WTC11 (cell line): ENCODE results near the gene DEDD2. TPM values are rescaled to one million over a fixed set of nuclear protein-coding genes. Genes with fewer than 3 reads are reported as not detected.

Source experiments
- ATAC-seq: fragments of 200-7000 bp; cut with Tn5 transposase; 2 replicates; pipeline ENCODE4 v1.10.0; 2021; ENCODE audit warnings: mild to moderate bottlenecking, moderate library complexity
- CTCF ChIA-PET: fragments of 300-600 bp; sonication (Branson Sonifier 250); formaldehyde crosslinking; loops from one replicate; lab custom pipeline; 2021; ENCODE audit warnings: antibody characterized with exemption; lab: Charles Lee
- POLR2A ChIA-PET: fragments of 350-600 bp; sonication (Branson Sonifier 250); formaldehyde crosslinking; loops from one replicate; lab custom pipeline; 2021; ENCODE audit warnings: antibody characterized with exemption; lab: Charles Lee
- DNase-seq: peaks from one replicate; pipeline ENCODE4 v3.0.0; 2021; ENCODE audit warnings: low spot score
- H3K27ac Mint-ChIP-seq: 2 replicates; pipeline ENCODE4 v1.8.0; 2021; ENCODE audit warnings: mixed read lengths
- H3K27me3 Mint-ChIP-seq: 2 replicates; pipeline ENCODE4 v1.8.0; 2021; ENCODE audit warnings: low read depth, mild to moderate bottlenecking, moderate library complexity, mixed read lengths
- H3K36me3 Mint-ChIP-seq: 2 replicates; pipeline ENCODE4 v1.8.0; 2021; ENCODE audit warnings: mixed read lengths
- H3K4me1 Mint-ChIP-seq: 2 replicates; pipeline ENCODE4 v1.8.0; 2022; ENCODE audit warnings: mixed read lengths
- H3K4me3 Mint-ChIP-seq: 2 replicates; pipeline ENCODE4 v1.8.0; 2021; ENCODE audit warnings: mild to moderate bottlenecking, moderate library complexity, mixed read lengths
- H3K9me3 Mint-ChIP-seq: 2 replicates; pipeline ENCODE4 v1.8.0; 2021; ENCODE audit warnings: mixed read lengths
- ARID4B ChIP-seq: sonication (generic); formaldehyde crosslinking; IDR thresholded peaks from 2 replicates; pipeline ENCODE4 v1.8.0; 2023; ENCODE audit warnings: missing genetic modification reagents, mild to moderate bottlenecking, borderline replicate concordance
- CREB1 ChIP-seq: sonication (generic); formaldehyde crosslinking; IDR thresholded peaks from 2 replicates; pipeline ENCODE4 v1.8.0; 2023; ENCODE audit warnings: mild to moderate bottlenecking, missing genetic modification reagents
- EMX1 ChIP-seq: fragments of 250-450 bp; sonication (Bioruptor Pico); IDR thresholded peaks from 2 replicates; pipeline ENCODE4 v1.8.0; 2021; ENCODE audit warnings: mild to moderate bottlenecking
- FOXK1 ChIP-seq: sonication (generic); formaldehyde crosslinking; IDR thresholded peaks from 2 replicates; pipeline ENCODE4 v1.8.0; 2022; ENCODE audit warnings: mild to moderate bottlenecking, moderate library complexity, missing genetic modification reagents
- FOXP4 ChIP-seq: sonication (generic); formaldehyde crosslinking; IDR thresholded peaks from 2 replicates; pipeline ENCODE4 v1.8.0; 2022; ENCODE audit warnings: mild to moderate bottlenecking, missing genetic modification reagents
- HMGA2 ChIP-seq: fragments of 250-450 bp; sonication (Bioruptor Pico); IDR thresholded peaks from 2 replicates; pipeline ENCODE4 v1.4.0; 2021; ENCODE audit warnings: mild to moderate bottlenecking, moderate library complexity
- IRF1 ChIP-seq: sonication (generic); formaldehyde crosslinking; IDR thresholded peaks from 2 replicates; pipeline ENCODE4 v1.8.0; 2023; ENCODE audit warnings: missing genetic modification reagents
- IRF2 ChIP-seq: sonication (generic); formaldehyde crosslinking; IDR thresholded peaks from 2 replicates; pipeline ENCODE4 v1.8.0; 2022; ENCODE audit warnings: low read depth, missing genetic modification reagents, borderline replicate concordance
- KAT7 ChIP-seq: sonication (generic); formaldehyde crosslinking; IDR thresholded peaks from 2 replicates; pipeline ENCODE4 v1.8.1; 2023; ENCODE audit warnings: missing genetic modification reagents, mild to moderate bottlenecking, borderline replicate concordance
- MXD4 ChIP-seq: fragments of 250-450 bp; sonication (Bioruptor Pico); IDR thresholded peaks from 2 replicates; pipeline ENCODE4 v1.8.0; 2021; ENCODE audit warnings: mild to moderate bottlenecking, moderate library complexity, borderline replicate concordance
- NR3C1 ChIP-seq: sonication (generic); formaldehyde crosslinking; conservative IDR thresholded peaks from 2 replicates; pipeline ENCODE4 v1.8.1; 2023; ENCODE audit warnings: low read depth, mild to moderate bottlenecking, missing genetic modification reagents
- RORB ChIP-seq: fragments of 250-450 bp; sonication (Bioruptor Pico); IDR thresholded peaks from 2 replicates; pipeline ENCODE4 v1.9.0; 2021; ENCODE audit warnings: mild to moderate bottlenecking
- TEAD1 ChIP-seq: sonication (generic); formaldehyde crosslinking; IDR thresholded peaks from 2 replicates; pipeline ENCODE4 v1.8.0; 2022; ENCODE audit warnings: mild to moderate bottlenecking, missing genetic modification reagents
- TEAD4 ChIP-seq: sonication (generic); formaldehyde crosslinking; IDR thresholded peaks from 2 replicates; pipeline ENCODE4 v1.8.0; 2022; ENCODE audit warnings: mild to moderate bottlenecking, missing genetic modification reagents
- ZNF138 ChIP-seq: sonication (generic); formaldehyde crosslinking; conservative IDR thresholded peaks from 2 replicates; pipeline ENCODE4 v1.8.1; 2022; ENCODE audit warnings: mild to moderate bottlenecking, moderate library complexity, missing genetic modification reagents
- ZNF232 ChIP-seq: sonication (generic); formaldehyde crosslinking; IDR thresholded peaks from 2 replicates; pipeline ENCODE4 v1.8.0; 2022; ENCODE audit warnings: mild to moderate bottlenecking, missing genetic modification reagents
- ZNF317 ChIP-seq: sonication (generic); formaldehyde crosslinking; IDR thresholded peaks from 2 replicates; pipeline ENCODE4 v1.8.1; 2023; ENCODE audit warnings: low read depth, mild to moderate bottlenecking, moderate library complexity, missing genetic modification reagents, borderline replicate concordance
- ZNF396 ChIP-seq: fragments of 250-450 bp; sonication (Bioruptor Pico); IDR thresholded peaks from 2 replicates; pipeline ENCODE4 v1.8.0; 2021; ENCODE audit warnings: mild to moderate bottlenecking, moderate library complexity, borderline replicate concordance
- ZNF423 ChIP-seq: fragments of 250-450 bp; sonication (Bioruptor Pico); IDR thresholded peaks from 2 replicates; pipeline ENCODE4 v2.1.2; 2022; ENCODE audit warnings: mild to moderate bottlenecking, moderate library complexity
- ZNF532 ChIP-seq: fragments of 250-450 bp; sonication (Bioruptor Pico); IDR thresholded peaks from 2 replicates; pipeline ENCODE4 v1.9.0; 2021; ENCODE audit warnings: mild to moderate bottlenecking, borderline replicate concordance
- total RNA-seq: library from RNA; stranded (reverse); gene quantifications from 3 replicates; pipeline ENCODE4 v1.2.3, GENCODE V29; 2021
- TF ChIP-seq, protein P1 (sequence below): sonication (generic); formaldehyde crosslinking; IDR thresholded peaks from 2 replicates; pipeline ENCODE4 v1.8.1; 2023; ENCODE audit warnings: mild to moderate bottlenecking, moderate library complexity, missing genetic modification reagents
- TF ChIP-seq, protein P2 (sequence below): sonication (generic); formaldehyde crosslinking; IDR thresholded peaks from 2 replicates; pipeline ENCODE4 v1.8.1; 2022; ENCODE audit warnings: low read depth, missing genetic modification reagents, borderline replicate concordance

DEDD2 gene
- total RNA-seq, 1 experiment from 2014 or later, result 37.7 TPM

GRCh38 chr19:42239544-42240220 is 22.2 kb upstream of the DEDD2 start (continued):
- no peak for TF ChIP-seq ZNF532 (CRISPR knock-in tag)
- TF ChIP-seq NR3C1, result no peak
- no peak for TF ChIP-seq ZNF232 (CRISPR knock-in tag)
- TF ChIP-seq RORB, result no peak
- TF ChIP-seq FOXK1 (CRISPR knock-in tag), result no peak

DNA sequence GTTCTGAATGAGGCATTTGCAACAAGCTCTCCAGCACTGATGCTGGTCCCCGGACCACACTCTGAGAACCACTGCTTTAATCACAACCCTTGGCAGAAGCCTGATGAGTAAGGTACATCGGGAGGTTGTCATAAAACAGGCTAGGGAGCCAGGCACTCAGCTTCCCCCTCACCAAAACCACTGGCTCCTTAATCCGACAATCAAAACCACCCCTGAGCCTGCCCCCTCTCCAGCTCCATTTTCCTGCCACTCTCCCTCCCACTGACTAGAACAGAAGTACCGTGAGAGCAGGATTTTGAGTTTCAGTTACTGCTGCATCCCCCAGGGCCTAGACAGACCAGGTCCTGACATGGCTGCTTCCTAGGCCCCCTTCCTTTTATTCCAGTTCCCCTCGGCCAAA is 17.7 kb upstream of the DEDD2 start:
- no peak overlapping the region for H3K27ac Mint-ChIP-seq
- ChIA-PET POLR2A (no interaction called here), CTCF (interaction anchor here (0.5 to 3.6 kb wide), 6 partner anchors 9 to 139 kb away, joined by 3 to 16 read pairs (median 4); partner anchors contain the start of gene POU2F2)
- DNase-seq, result no peak
- H3K27me3 Mint-ChIP-seq, result no peaks in the 10 kb centered on the region; the same call in 1 of the 2 replicates
- H3K4me1 Mint-ChIP-seq, result 0 out of 2 replicates have a peak, but pooled peaks cover 4% of the 10 kb centered on the region
- peaks cover 58% of the 10 kb centered on the region for H3K36me3 Mint-ChIP-seq
- ATAC-seq, result no peak
- H3K4me3 Mint-ChIP-seq, result no peak overlapping the region
- H3K9me3 Mint-ChIP-seq, result no peaks in the 10 kb centered on the region
- TF ChIP-seq FOXK1 (CRISPR knock-in tag) (no peak), CREB1 (CRISPR knock-in tag) (no peak), MXD4 (CRISPR knock-in tag) (no peak), FOXP4 (CRISPR knock-in tag) (no peak), EMX1 (CRISPR knock-in tag) (no peak), RORB (no peak), KAT7 (CRISPR knock-in tag) (no peak), TEAD4 (no peak), ZNF138 (no peak), HMGA2 (CRISPR knock-in tag) (no peak), ZNF396 (no peak), IRF2 (no peak), TEAD1 (no peak), ARID4B (CRISPR knock-in tag) (no peak), ZNF317 (CRISPR knock-in tag) (no peak), ZNF423 (no peak), IRF1 (CRISPR knock-in tag) (no peak)
- TF ChIP-seq, protein P1, sequence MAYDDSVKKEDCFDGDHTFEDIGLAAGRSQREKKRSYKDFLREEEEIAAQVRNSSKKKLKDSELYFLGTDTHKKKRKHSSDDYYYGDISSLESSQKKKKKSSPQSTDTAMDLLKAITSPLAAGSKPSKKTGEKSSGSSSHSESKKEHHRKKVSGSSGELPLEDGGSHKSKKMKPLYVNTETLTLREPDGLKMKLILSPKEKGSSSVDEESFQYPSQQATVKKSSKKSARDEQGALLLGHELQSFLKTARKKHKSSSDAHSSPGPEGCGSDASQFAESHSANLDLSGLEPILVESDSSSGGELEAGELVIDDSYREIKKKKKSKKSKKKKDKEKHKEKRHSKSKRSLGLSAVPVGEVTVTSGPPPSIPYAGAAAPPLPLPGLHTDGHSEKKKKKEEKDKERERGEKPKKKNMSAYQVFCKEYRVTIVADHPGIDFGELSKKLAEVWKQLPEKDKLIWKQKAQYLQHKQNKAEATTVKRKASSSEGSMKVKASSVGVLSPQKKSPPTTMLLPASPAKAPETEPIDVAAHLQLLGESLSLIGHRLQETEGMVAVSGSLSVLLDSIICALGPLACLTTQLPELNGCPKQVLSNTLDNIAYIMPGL, result no peak
- TF ChIP-seq, protein P2, sequence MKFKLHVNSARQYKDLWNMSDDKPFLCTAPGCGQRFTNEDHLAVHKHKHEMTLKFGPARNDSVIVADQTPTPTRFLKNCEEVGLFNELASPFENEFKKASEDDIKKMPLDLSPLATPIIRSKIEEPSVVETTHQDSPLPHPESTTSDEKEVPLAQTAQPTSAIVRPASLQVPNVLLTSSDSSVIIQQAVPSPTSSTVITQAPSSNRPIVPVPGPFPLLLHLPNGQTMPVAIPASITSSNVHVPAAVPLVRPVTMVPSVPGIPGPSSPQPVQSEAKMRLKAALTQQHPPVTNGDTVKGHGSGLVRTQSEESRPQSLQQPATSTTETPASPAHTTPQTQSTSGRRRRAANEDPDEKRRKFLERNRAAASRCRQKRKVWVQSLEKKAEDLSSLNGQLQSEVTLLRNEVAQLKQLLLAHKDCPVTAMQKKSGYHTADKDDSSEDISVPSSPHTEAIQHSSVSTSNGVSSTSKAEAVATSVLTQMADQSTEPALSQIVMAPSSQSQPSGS (CRISPR knock-in tag), result no peak
